Measurements from ENCODE around the gene KSR2. TPM values are rescaled to one million over a fixed set of nuclear protein-coding genes. Genes with fewer than 3 reads are reported as not detected.

Gene KSR2
- total RNA-seq, 2 donors from 2014 or later: 0.07 TPM; not detected in 1

GRCh38 chr12:117596968-117597367 lies 371.8 kb downstream of the KSR2 start:
- Histone ChIP-seq H3K27me3 (replicated peaks; ENCODE audit: insufficient read depth) (no peaks in the 10 kb centered on the region), H3K27ac (no peak overlapping the region), H3K9me3 (no peaks in the 10 kb centered on the region), H3K4me3 (no peak overlapping the region), H3K36me3 (no peaks in the 10 kb centered on the region), H3K4me1 (ENCODE audit: control insufficient read depth in 1 of 2, low read depth in 2 of 2) (no peaks in the 10 kb centered on the region)
- no peak for TF ChIP-seq CTCF (IDR thresholded peaks at IDR 0.05)
- ATAC-seq (ENCODE audit: insufficient number of reproducible peaks, low FRiP score, low read depth) (no peak), DNase-seq (ENCODE audit: low spot score) (no peak)

GRCh38 chr12:117595751-117596150 lies 373.0 kb downstream of the KSR2 start:
- no peak for TF ChIP-seq CTCF (IDR thresholded peaks at IDR 0.05)
- no peaks in the 10 kb centered on the region for H3K27me3 ChIP-seq (replicated peaks; ENCODE audit: insufficient read depth)
- no peak overlapping the region for H3K27ac ChIP-seq
- DNase-seq (ENCODE audit: low spot score) (no peak), ATAC-seq (ENCODE audit: insufficient number of reproducible peaks, low FRiP score, low read depth) (no peak)
- no peak overlapping the region for H3K4me3 ChIP-seq
- H3K4me1 ChIP-seq (ENCODE audit: control insufficient read depth in 1 of 2, low read depth in 2 of 2): no peaks in the 10 kb centered on the region
- H3K9me3 ChIP-seq: no peaks in the 10 kb centered on the region
- H3K36me3 ChIP-seq: no peaks in the 10 kb centered on the region

GRCh38 chr12:117594481-117594880 lies 374.3 kb downstream of the KSR2 start:
- no peaks in the 10 kb centered on the region for H3K4me1 ChIP-seq (ENCODE audit: control insufficient read depth in 1 of 2, low read depth in 2 of 2)
- DNase-seq (ENCODE audit: low spot score) (no peak), ATAC-seq (ENCODE audit: insufficient number of reproducible peaks, low FRiP score, low read depth) (no peak)
- no peak overlapping the region for H3K27ac ChIP-seq
- TF ChIP-seq CTCF (IDR thresholded peaks at IDR 0.05): no peak
- no peaks in the 10 kb centered on the region for H3K9me3 ChIP-seq
- H3K36me3 ChIP-seq: no peaks in the 10 kb centered on the region
- H3K4me3 ChIP-seq: no peak overlapping the region
- no peaks in the 10 kb centered on the region for H3K27me3 ChIP-seq (replicated peaks; ENCODE audit: insufficient read depth)

GRCh38 chr12:117593815-117594400 lies 374.9 kb downstream of the KSR2 start:
- Histone ChIP-seq H3K4me3 (no peak overlapping the region), H3K36me3 (no peaks in the 10 kb centered on the region), H3K4me1 (ENCODE audit: control insufficient read depth in 1 of 2, low read depth in 2 of 2) (no peaks in the 10 kb centered on the region), H3K9me3 (no peaks in the 10 kb centered on the region), H3K27ac (no peak overlapping the region), H3K27me3 (replicated peaks; ENCODE audit: insufficient read depth) (no peaks in the 10 kb centered on the region)
- TF ChIP-seq CTCF (IDR thresholded peaks at IDR 0.05): no peak
- no peak for DNase-seq (ENCODE audit: low spot score)
- no peak for ATAC-seq (ENCODE audit: insufficient number of reproducible peaks, low FRiP score, low read depth)

- H3K36me3 ChIP-seq: no peaks in the 10 kb centered on the region
- no peaks in the 10 kb centered on the region for H3K4me1 ChIP-seq (ENCODE audit: control insufficient read depth in 1 of 2, low read depth in 2 of 2)
- no peak overlapping the region for H3K27ac ChIP-seq
- ATAC-seq (ENCODE audit: insufficient number of reproducible peaks, low FRiP score, low read depth) (no peak), DNase-seq (ENCODE audit: low spot score) (no peak)
- no peak overlapping the region for H3K4me3 ChIP-seq
- no peaks in the 10 kb centered on the region for H3K9me3 ChIP-seq
- H3K27me3 ChIP-seq (replicated peaks; ENCODE audit: insufficient read depth): no peaks in the 10 kb centered on the region
- no peak for TF ChIP-seq CTCF (IDR thresholded peaks at IDR 0.05)
Measured at GRCh38 chr12:117592588-117593305, 376.0 kb downstream of the KSR2 start.
